GM12873 (cell line): ENCODE data around the gene ACOX3.

ENCODE experiments used
- CTCF ChIP-seq: IDR thresholded peaks from 2 replicates; pipeline ENCODE4 v1.5.1; 2012; ENCODE audit warnings: low read depth, mild to moderate bottlenecking, moderate library complexity, low read length, control low read depth; ENCODE audit not compliant: insufficient read depth; ENCODE audit errors: missing control alignments

ACOX3 gene

GRCh38 chr4:8451440-8452182, 11.1 kb upstream of the ACOX3 start:
- TF ChIP-seq CTCF: no peak

- no peak for TF ChIP-seq CTCF
These were observed 5.6 kb upstream of the ACOX3 start for GRCh38 chr4:8446122-8446521.

GRCh38 chr4:8443801-8444200, 3.3 kb upstream of the ACOX3 start:
- no peak for TF ChIP-seq CTCF

- TF ChIP-seq CTCF: no peak
These were observed 2.3 kb upstream of the ACOX3 start for GRCh38 chr4:8442596-8443358.

- no peak for TF ChIP-seq CTCF
These were observed 1.1 kb upstream of the ACOX3 start for GRCh38 chr4:8441499-8442091.

- no peak for TF ChIP-seq CTCF
These were observed 520 bp downstream of the ACOX3 start for GRCh38 chr4:8439914-8440491.

GRCh38 chr4:8439168-8439567, 1.4 kb downstream of the ACOX3 start:
- TF ChIP-seq CTCF: no peak
